Stomach (tissue), 4 donors: ENCODE measurements around the gene TARM1.

Source experiments
- EP300 ChIP-seq: sonication (generic); formaldehyde crosslinking; IDR thresholded peaks from one replicate; pipeline ENCODE4 v1.6.1; 2017; ENCODE audit warnings: antibody characterized with exemption
- POLR2A ChIP-seq, 4 donors: fragments of 450-650 bp; IDR thresholded peaks; one replicate each; pipeline ENCODE4 v1.6.1; 2016; ENCODE audit warnings: antibody characterized with exemption in 4 of 4, control low read depth in 2 of 4, mild to moderate bottlenecking in 1 of 4, moderate library complexity in 1 of 4

- TF ChIP-seq POLR2A (IDR thresholded peaks at IDR 0.05) = no peak
- no peak for TF ChIP-seq EP300
These were observed 7.3 kb downstream of the TARM1 start for GRCh38 chr19:54073829-54074228.
